Osteoblast (primary cell): ENCODE data around the gene TTL. TPM values are rescaled to one million over a fixed set of nuclear protein-coding genes. Genes with fewer than 3 reads are reported as not detected.

Experiments used
- DNase-seq: peaks from one replicate; pipeline ENCODE4 v3.0.0; 2011; ENCODE audit warnings: low spot score, mixed read lengths; ENCODE audit not compliant: insufficient read length; ENCODE audit errors: missing footprints
- H2AFZ ChIP-seq: 2 replicates; pipeline ENCODE4 v1.6.0; 2011; ENCODE audit warnings: mild to moderate bottlenecking, low read length
- H3K27ac ChIP-seq: 2 replicates; pipeline ENCODE4 v1.5.1; 2011; ENCODE audit warnings: mild to moderate bottlenecking, low read depth, low read length, moderate library complexity
- H3K27me3 ChIP-seq: 2 replicates; pipeline ENCODE4 v1.6.0; 2012; ENCODE audit warnings: mild to moderate bottlenecking, control low read depth, inconsistent platforms, low read length, moderate library complexity; ENCODE audit not compliant: insufficient read depth
- H3K36me3 ChIP-seq: 2 replicates; pipeline ENCODE4 v1.5.1; 2011; ENCODE audit warnings: mild to moderate bottlenecking, low read length, control low read depth, moderate library complexity; ENCODE audit not compliant: insufficient read depth
- H3K4me1 ChIP-seq: 2 replicates; pipeline ENCODE4 v1.5.1; 2011; ENCODE audit warnings: mild to moderate bottlenecking, low read length, control low read depth, moderate library complexity; ENCODE audit not compliant: insufficient read depth
- H3K4me2 ChIP-seq: 2 replicates; pipeline ENCODE4 v1.6.0; 2011; ENCODE audit warnings: mild to moderate bottlenecking, low read length; ENCODE audit not compliant: insufficient read depth
- H3K4me3 ChIP-seq: fragments of 200-600 bp; sonication (generic); 3 replicates; pipeline ENCODE4 v1.5.1; 2012; ENCODE audit warnings: mild to moderate bottlenecking, low read length, inconsistent platforms; ENCODE audit not compliant: insufficient read depth
- H3K79me2 ChIP-seq: 2 replicates; pipeline ENCODE4 v1.6.0; 2012; ENCODE audit warnings: mild to moderate bottlenecking, low read length, control low read depth, inconsistent platforms; ENCODE audit not compliant: insufficient read depth
- H3K9me3 ChIP-seq: 2 replicates; pipeline ENCODE4 v1.5.1; 2011; ENCODE audit warnings: low read depth, low read length, control low read depth
- H4K20me1 ChIP-seq: 2 replicates; pipeline ENCODE4 v1.6.0; 2012; ENCODE audit warnings: mild to moderate bottlenecking, low read length, control low read depth; ENCODE audit not compliant: insufficient read depth
- CTCF ChIP-seq: IDR thresholded peaks from 2 replicates; pipeline ENCODE4 v1.5.1; 2011; ENCODE audit warnings: mild to moderate bottlenecking, low read depth, low read length, moderate library complexity; ENCODE audit errors: extremely low read depth
- total RNA-seq: library from RNA; depleted of rRNA; stranded (reverse); fragments of >200 nt; gene quantifications from 2 replicates; pipeline ENCODE4 v1.2.3, GENCODE V29; 2012

TTL gene
- total RNA-seq, 1 donor: 59.0 TPM

GRCh38 chr2:112449854-112450253, 32.1 kb upstream of the TTL start:
- H3K36me3 ChIP-seq: no peaks in the 10 kb centered on the region
- peaks cover 1% of the 10 kb centered on the region for H3K9me3 ChIP-seq
- H3K27ac ChIP-seq: no peak overlapping the region
- H3K4me2 ChIP-seq: no peak overlapping the region
- no peaks in the 10 kb centered on the region for H4K20me1 ChIP-seq
- no peaks in the 10 kb centered on the region for H3K79me2 ChIP-seq
- no peaks in the 10 kb centered on the region for H3K27me3 ChIP-seq
- no peak overlapping the region for H3K4me3 ChIP-seq
- no peak overlapping the region for H2AFZ ChIP-seq
- H3K4me1 ChIP-seq: no peaks in the 10 kb centered on the region
- DNase-seq: no peak
- no peak for TF ChIP-seq CTCF

- DNase-seq: no peak
- Histone ChIP-seq H3K27me3 (no peaks in the 10 kb centered on the region), H3K79me2 (no peaks in the 10 kb centered on the region), H2AFZ (no peak overlapping the region), H3K9me3 (peaks cover 1% of the 10 kb centered on the region), H3K36me3 (no peaks in the 10 kb centered on the region), H3K27ac (no peak overlapping the region), H3K4me3 (no peak overlapping the region), H4K20me1 (no peaks in the 10 kb centered on the region), H3K4me1 (no peaks in the 10 kb centered on the region), H3K4me2 (no peak overlapping the region)
- no peak for TF ChIP-seq CTCF
Observed at GRCh38 chr2:112451317-112451716, 30.6 kb upstream of the TTL start.

GRCh38 chr2:112454586-112454985, 27.4 kb upstream of the TTL start:
- no peak for TF ChIP-seq CTCF
- H3K4me2 ChIP-seq: no peak overlapping the region
- H3K4me3 ChIP-seq: no peak overlapping the region
- no peaks in the 10 kb centered on the region for H3K79me2 ChIP-seq
- no peak overlapping the region for H2AFZ ChIP-seq
- no peak for DNase-seq
- no peaks in the 10 kb centered on the region for H4K20me1 ChIP-seq
- H3K9me3 ChIP-seq: peaks cover 1% of the 10 kb centered on the region
- H3K27ac ChIP-seq: no peak overlapping the region
- H3K36me3 ChIP-seq: no peaks in the 10 kb centered on the region
- H3K4me1 ChIP-seq: no peaks in the 10 kb centered on the region
- H3K27me3 ChIP-seq: no peaks in the 10 kb centered on the region

GRCh38 chr2:112459372-112459771, 22.6 kb upstream of the TTL start:
- peaks cover 6% of the 10 kb centered on the region for H3K27me3 ChIP-seq
- no peak for TF ChIP-seq CTCF
- H4K20me1 ChIP-seq: no peaks in the 10 kb centered on the region
- no peaks in the 10 kb centered on the region for H3K4me1 ChIP-seq
- no peak for DNase-seq
- no peak overlapping the region for H3K27ac ChIP-seq
- H3K9me3 ChIP-seq: no peaks in the 10 kb centered on the region
- H3K79me2 ChIP-seq: no peaks in the 10 kb centered on the region
- no peak overlapping the region for H2AFZ ChIP-seq
- H3K36me3 ChIP-seq: no peaks in the 10 kb centered on the region
- no peak overlapping the region for H3K4me3 ChIP-seq
- no peak overlapping the region for H3K4me2 ChIP-seq
